Testis (tissue), 3 donors: ENCODE data around the gene FBXO4. TPM values are rescaled to one million over a fixed set of nuclear protein-coding genes. Genes with fewer than 3 reads are reported as not detected.

ENCODE experiments used
- DNase-seq: peaks from one replicate; pipeline ENCODE4 v3.0.0-alpha.2; 2019
- H3K27ac ChIP-seq, 2 donors: fragments of 200-600 bp; sonication (generic); one replicate each; pipeline ENCODE4 v1.5.1; 2019
- H3K27me3 ChIP-seq: fragments of 200-600 bp; sonication (generic); one replicate; pipeline ENCODE4 v1.5.1; 2019
- H3K36me3 ChIP-seq: fragments of 200-600 bp; sonication (generic); one replicate; pipeline ENCODE4 v1.5.1; 2017; ENCODE audit warnings: low read depth; ENCODE audit errors: missing control alignments
- H3K4me1 ChIP-seq: fragments of 200-600 bp; sonication (generic); one replicate; pipeline ENCODE4 v1.5.1; 2019
- H3K4me3 ChIP-seq, 2 donors: fragments of 200-600 bp; sonication (generic); one replicate each; pipeline ENCODE4 v1.5.1; 2017 to 2019
- H3K9me3 ChIP-seq: fragments of 200-600 bp; sonication (generic); one replicate; pipeline ENCODE4 v1.5.1; 2017
- CTCF ChIP-seq, 3 experiments: fragments of 450-650 bp in 2 of 3; fragments of 200-600 bp in 1 of 3; sonication (generic) in 1 of 3; IDR thresholded peaks; one replicate each; pipeline ENCODE4 v1.5.1; 2016 to 2019; ENCODE audit warnings: antibody characterized with exemption in 3 of 3, mild to moderate bottlenecking in 2 of 3, moderate library complexity in 1 of 3
- POLR2A ChIP-seq: fragments of 450-650 bp; IDR thresholded peaks from one replicate; pipeline ENCODE4 v1.6.1; 2017; ENCODE audit warnings: antibody characterized with exemption, mild to moderate bottlenecking, moderate library complexity
- WGBS, 2 donors: methylation state at CpG; one replicate each; pipeline ENCODE4 v1.1.5; 2018; 5-methylcytosine and 5-hydroxymethylcytosine counted together
- intact Hi-C: fragments of 100-400 bp; cut with DNase I; formaldehyde crosslinking; loops from one replicate; pipeline ENCODE4 v1.15.1; 2023; ENCODE audit warnings: low total_unique reads
- polyA plus RNA-seq: library from polyadenylated mRNA; stranded (reverse); fragments of 350-450 nt; fragmentation: Illumina TruSeq; extraction: RNeasy Lipid Tissue Mini Kit (QIAGEN cat#74804); gene quantifications from one replicate; pipeline ENCODE4 v1.2.3, GENCODE V29; 2014; ENCODE audit warnings: low read depth, low replicate concordance; ENCODE audit not compliant: insufficient read depth
- total RNA-seq, 2 donors: library from RNA; depleted of rRNA; stranded (reverse); fragments of >200 nt; gene quantifications; one replicate each; pipeline ENCODE4 v1.2.3, GENCODE V29; 2016

FBXO4 gene
- total and polyA plus RNA-seq, 3 donors from 2014 or later: 15.1 to 27.1 (median 15.5) TPM

- Histone ChIP-seq H3K27ac (no peak overlapping the region), H3K4me1 (no peaks in the 10 kb centered on the region), H3K36me3 (no peaks in the 10 kb centered on the region), H3K27me3 (no peaks in the 10 kb centered on the region), H3K4me3 (no peak overlapping the region), H3K9me3 (no peaks in the 10 kb centered on the region)
- TF ChIP-seq CTCF (IDR thresholded peaks at IDR 0.05) (no peak), POLR2A (no peak)
- no peak for DNase-seq
- intact Hi-C loops: no loop called here
- 85 to 100% methylated on average over 1 of the region's 1 CpG for WGBS, 2 donors
Observed at GRCh38 chr5:41961736-41962135, 36.7 kb downstream of the FBXO4 start.

GRCh38 chr5:41962491-41962890 is 37.4 kb downstream of the FBXO4 start:
- 88 to 93% methylated on average over 3 of the region's 3 CpGs for WGBS, 2 donors
- intact Hi-C loops: no loop called here
- TF ChIP-seq POLR2A (no peak), CTCF (IDR thresholded peaks at IDR 0.05) (no peak)
- Histone ChIP-seq H3K36me3 (no peaks in the 10 kb centered on the region), H3K9me3 (no peaks in the 10 kb centered on the region), H3K4me1 (no peaks in the 10 kb centered on the region), H3K4me3 (no peak overlapping the region), H3K27ac (no peak overlapping the region), H3K27me3 (no peaks in the 10 kb centered on the region)
- DNase-seq: no peak

- H3K4me1 ChIP-seq: no peaks in the 10 kb centered on the region
- WGBS, 2 donors: 84 to 88% methylated on average over 6 of the region's 6 CpGs
- no peaks in the 10 kb centered on the region for H3K27me3 ChIP-seq
- H3K9me3 ChIP-seq: no peaks in the 10 kb centered on the region
- no peaks in the 10 kb centered on the region for H3K36me3 ChIP-seq
- intact Hi-C loops: no loop called here
- TF ChIP-seq POLR2A (no peak), CTCF (IDR thresholded peaks at IDR 0.05) (no peak)
- H3K4me3 ChIP-seq: no peak overlapping the region
- H3K27ac ChIP-seq: no peak overlapping the region
- DNase-seq: no peak
Observed at GRCh38 chr5:41966401-41967105, 41.5 kb downstream of the FBXO4 start.

- 58 to 77% methylated on average over 3 of the region's 3 CpGs for WGBS, 2 donors
- intact Hi-C loops: no loop called here
- H3K27me3 ChIP-seq: no peaks in the 10 kb centered on the region
Observed at GRCh38 chr5:41967401-41967800, 42.3 kb downstream of the FBXO4 start.

More at GRCh38 chr5:41967401-41967800, 42.3 kb downstream of the FBXO4 start:
- TF ChIP-seq CTCF (IDR thresholded peaks at IDR 0.05): no peak
- no peak for TF ChIP-seq POLR2A
- DNase-seq: no peak
- H3K9me3 ChIP-seq: no peaks in the 10 kb centered on the region
- no peak overlapping the region for H3K27ac ChIP-seq
- no peak overlapping the region for H3K4me3 ChIP-seq
- no peaks in the 10 kb centered on the region for H3K36me3 ChIP-seq
- no peaks in the 10 kb centered on the region for H3K4me1 ChIP-seq
